Lower leg skin (tissue), 3 donors: ENCODE measurements around the gene HMGN1.

ENCODE experiments used
- CTCF ChIP-seq, 3 donors: fragments of 450-650 bp; IDR thresholded peaks; one replicate each; pipeline ENCODE4 v1.5.1; 2016; ENCODE audit warnings: antibody characterized with exemption in 3 of 3, mild to moderate bottlenecking in 3 of 3, moderate library complexity in 2 of 3
- POLR2A ChIP-seq, 2 donors: fragments of 450-650 bp; IDR thresholded peaks; one replicate each; pipeline ENCODE4 v1.6.1; 2016 to 2017; ENCODE audit warnings: antibody characterized with exemption in 2 of 2, mild to moderate bottlenecking in 1 of 2, moderate library complexity in 1 of 2

- TF ChIP-seq CTCF (IDR thresholded peaks at IDR 0.05) (no peak), POLR2A (IDR thresholded peaks at IDR 0.05) (no peak)
Observed at GRCh38 chr21:39311164-39311563, 37.7 kb downstream of the HMGN1 start.
